ENCODE data around the gene PLRG1. TPM values are rescaled to one million over a fixed set of nuclear protein-coding genes. Genes with fewer than 3 reads are reported as not detected.
A peak's percentile ranks its signal among the peaks of the same experiment; 100 is the strongest.

The PLRG1 gene
- total and polyA plus RNA-seq, 7 donors = 34.5 to 52.4 (median 43.0) TPM

GRCh38 chr4:154506253-154506652, 43.9 kb downstream of the PLRG1 start:
- H3K9me3 ChIP-seq = no peaks in the 10 kb centered on the region
- no peak overlapping the region for H3K4me3 ChIP-seq
- TF ChIP-seq CTCF (IDR thresholded peaks at IDR 0.05) = peak; percentile 26
- intact Hi-C loops (cut with DNase I) = loop anchor here in 1 of 2 donors (5.0 kb wide), 1 partner anchor 109 kb away; no protein-coding TSS in a partner anchor
- ATAC-seq (no peak), DNase-seq (no peak)
- 11 to 18% (median 13%) methylated on average over 2 of the region's 2 CpGs for WGBS, 3 donors
- H3K27ac ChIP-seq = no peak overlapping the region
- no peaks in the 10 kb centered on the region for H3K4me1 ChIP-seq
- peaks cover 0 to 3% (median 0%) of the 10 kb centered on the region in 3 donors for H3K27me3 ChIP-seq (ENCODE audit: insufficient read depth in 3 of 3, low read length in 2 of 3)
- H3K36me3 ChIP-seq (ENCODE audit: insufficient read depth in 1 of 2, low read depth in 1 of 2) = no peaks in the 10 kb centered on the region

- intact Hi-C loops (cut with DNase I) = no loop called here
- 33 to 39% (median 35%) methylated on average over 1 of the region's 1 CpG for WGBS, 3 donors
- Histone ChIP-seq H3K27me3 (ENCODE audit: insufficient read depth in 3 of 3, low read length in 2 of 3) (peaks cover 0 to 8% (median 2%) of the 10 kb centered on the region in 3 donors), H3K27ac (no peak overlapping the region), H3K9me3 (no peaks in the 10 kb centered on the region), H3K4me3 (no peak overlapping the region), H3K36me3 (ENCODE audit: insufficient read depth in 1 of 2, low read depth in 1 of 2) (no peaks in the 10 kb centered on the region), H3K4me1 (no peaks in the 10 kb centered on the region)
- ATAC-seq = no peak
- peak; percentile 20 for TF ChIP-seq CTCF (IDR thresholded peaks at IDR 0.05)
- DNase-seq = no peak
Measured at GRCh38 chr4:154503598-154503997, 46.6 kb downstream of the PLRG1 start.

DNA sequence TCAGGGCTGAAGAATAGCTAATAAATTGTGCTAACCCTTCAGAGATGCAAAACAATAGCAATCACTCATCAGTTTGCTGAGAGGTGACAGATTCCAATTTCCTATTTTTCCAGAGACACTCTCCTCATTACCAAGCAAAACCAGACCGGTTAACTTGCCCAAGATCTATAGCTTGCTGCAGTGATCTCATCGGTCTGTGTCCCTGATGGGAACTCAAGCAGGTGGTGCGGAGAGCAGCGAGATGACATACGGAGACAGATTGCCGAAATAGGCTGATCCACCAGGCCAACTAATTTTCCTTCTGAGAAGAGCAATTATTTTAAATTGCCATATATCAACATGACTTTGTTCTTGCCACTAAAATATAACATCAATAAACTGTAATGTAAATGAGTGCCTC, 48.1 kb downstream of the PLRG1 start:
- Histone ChIP-seq H3K27ac (no peak overlapping the region), H3K4me1 (no peaks in the 10 kb centered on the region), H3K9me3 (no peaks in the 10 kb centered on the region), H3K36me3 (ENCODE audit: insufficient read depth in 1 of 2, low read depth in 1 of 2) (no peaks in the 10 kb centered on the region), H3K27me3 (ENCODE audit: insufficient read depth in 3 of 3, low read length in 2 of 3) (peaks cover 0 to 9% (median 8%) of the 10 kb centered on the region in 3 donors), H3K4me3 (no peak overlapping the region)
- 45 to 51% (median 45%) methylated on average over 6 of the region's 6 CpGs for WGBS, 3 donors
- intact Hi-C loops (cut with DNase I) = no loop called here
- no peak for ATAC-seq
- DNase-seq = no peak
- no peak for TF ChIP-seq CTCF (IDR thresholded peaks at IDR 0.05)

GRCh38 chr4:154497889-154498288, 52.3 kb downstream of the PLRG1 start:
- Histone ChIP-seq H3K4me3 (no peak overlapping the region), H3K27me3 (ENCODE audit: insufficient read depth in 3 of 3, low read length in 2 of 3) (peaks cover 0 to 13% (median 12%) of the 10 kb centered on the region in 3 donors), H3K9me3 (no peaks in the 10 kb centered on the region), H3K4me1 (no peaks in the 10 kb centered on the region), H3K36me3 (ENCODE audit: insufficient read depth in 1 of 2, low read depth in 1 of 2) (no peaks in the 10 kb centered on the region), H3K27ac (no peak overlapping the region)
- WGBS, 3 donors = 62 to 75% (median 71%) methylated on average over 5 of the region's 5 CpGs
- intact Hi-C loops (cut with DNase I) = no loop called here
- DNase-seq (no peak), ATAC-seq (no peak)
- no peak for TF ChIP-seq CTCF (IDR thresholded peaks at IDR 0.05)

- Histone ChIP-seq H3K36me3 (ENCODE audit: insufficient read depth in 1 of 2, low read depth in 1 of 2) (no peaks in the 10 kb centered on the region), H3K4me3 (no peak overlapping the region), H3K4me1 (no peaks in the 10 kb centered on the region), H3K27me3 (ENCODE audit: insufficient read depth in 3 of 3, low read length in 2 of 3) (peaks cover under 1 to 31% (median 13%) of the 10 kb centered on the region in 3 donors), H3K27ac (no peak overlapping the region), H3K9me3 (no peaks in the 10 kb centered on the region)
- TF ChIP-seq CTCF (IDR thresholded peaks at IDR 0.05) = no peak
- DNase-seq = no peak
- 85 to 96% (median 91%) methylated on average over 2 of the region's 2 CpGs for WGBS, 3 donors
- intact Hi-C loops (cut with DNase I) = no loop called here
- no peak for ATAC-seq
Measured at GRCh38 chr4:154495867-154496266, 54.3 kb downstream of the PLRG1 start.

Data from psoas muscle (tissue), 8 donors.